HL-60 (cell line): ENCODE measurements around the gene SRCAP.
A peak's percentile ranks its signal among the peaks of the same experiment; 100 is the strongest.

Experiments used
- DNase-seq, 2 experiments: peaks; one replicate each; pipeline ENCODE4 v3.0.0-alpha.2; 2010 to 2020; ENCODE audit warnings: low read depth in 1 of 2, low spot score in 1 of 2
- H3K27ac ChIP-seq: fragments of 250-450 bp; sonication (Bioruptor Pico); replicated peaks from 2 replicates; pipeline ENCODE4 v1.5.1; 2020; ENCODE audit warnings: mild to moderate bottlenecking, moderate library complexity
- H3K27me3 ChIP-seq: fragments of 250-450 bp; sonication (Bioruptor Pico); 2 replicates; pipeline ENCODE4 v1.5.1; 2021; ENCODE audit warnings: mild to moderate bottlenecking, moderate library complexity; ENCODE audit not compliant: insufficient read depth, poor library complexity, severe bottlenecking
- H3K4me3 ChIP-seq: replicated peaks from 2 replicates; pipeline ENCODE4 v1.5.1; 2011; ENCODE audit warnings: mild to moderate bottlenecking, control low read depth, low read length; ENCODE audit not compliant: insufficient read depth
- GABPA ChIP-seq: IDR thresholded peaks from 2 replicates; pipeline ENCODE4 v1.6.1; 2012; ENCODE audit warnings: low read depth
- POLR2AphosphoS5 ChIP-seq: IDR thresholded peaks from 2 replicates; pipeline ENCODE4 v1.6.1; 2012; ENCODE audit warnings: low read depth
- SPI1 ChIP-seq: IDR thresholded peaks from 2 replicates; pipeline ENCODE4 v1.6.1; 2012; ENCODE audit warnings: low read depth, mild to moderate bottlenecking, borderline replicate concordance
- TF ChIP-seq, protein P1 (sequence below): IDR thresholded peaks from one replicate; pipeline ENCODE4 v1.5.1; 2011; ENCODE audit warnings: low read length, control low read depth, inconsistent platforms; ENCODE audit not compliant: insufficient read depth
- TF ChIP-seq, protein P2 (sequence below): IDR thresholded peaks from 2 replicates; pipeline ENCODE4 v1.6.1; 2012; ENCODE audit warnings: low read depth; ENCODE audit not compliant: insufficient replicate concordance

Gene SRCAP

DNA sequence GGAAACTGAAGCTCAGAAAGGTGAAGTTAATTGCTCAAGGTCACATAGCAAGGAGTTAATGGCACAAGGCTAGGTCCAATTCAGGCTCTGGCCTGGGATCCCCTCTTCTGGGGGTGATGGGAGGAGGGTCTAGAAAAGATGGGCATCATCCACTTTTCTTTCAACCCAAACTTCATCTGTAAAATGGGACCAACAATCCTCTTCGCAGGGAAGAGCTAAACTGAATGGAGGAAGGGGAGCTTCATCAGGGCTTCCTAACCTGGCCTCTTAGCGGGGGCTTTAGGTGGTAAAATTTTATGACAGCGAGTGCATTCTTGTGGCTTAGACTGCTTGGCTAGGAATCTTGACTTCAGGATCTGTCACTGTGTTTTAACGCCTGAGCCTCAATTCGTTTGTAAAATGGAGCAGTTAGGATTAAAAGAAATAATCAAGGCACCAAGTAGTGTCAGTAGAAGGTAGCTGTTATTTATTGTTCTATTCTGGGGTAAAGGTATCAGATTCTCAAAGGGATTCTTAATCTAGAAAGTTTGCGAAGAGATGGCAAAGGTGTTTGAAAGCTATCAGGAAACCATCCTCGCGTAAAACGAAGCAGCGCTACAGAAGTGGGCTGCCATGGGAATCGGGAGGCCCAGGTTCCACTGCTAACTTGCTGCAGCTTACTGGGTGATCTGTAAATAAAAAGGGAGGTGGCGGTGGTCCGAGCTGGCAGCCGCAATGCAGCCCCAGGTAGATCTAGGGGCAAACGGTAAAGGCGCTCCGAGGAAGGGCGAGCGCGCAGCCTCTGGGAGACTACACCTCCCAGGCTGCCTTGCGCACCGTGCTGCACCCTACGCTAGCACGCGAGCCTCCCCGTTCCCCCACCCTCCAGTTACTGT is 1.5 kb upstream of the SRCAP start:
- peak overlapping the region; percentile 99 for H3K27ac ChIP-seq
- no peaks in the 10 kb centered on the region for H3K27me3 ChIP-seq
- peak overlapping the region; percentile 31 for H3K4me3 ChIP-seq
- TF ChIP-seq, protein P1, sequence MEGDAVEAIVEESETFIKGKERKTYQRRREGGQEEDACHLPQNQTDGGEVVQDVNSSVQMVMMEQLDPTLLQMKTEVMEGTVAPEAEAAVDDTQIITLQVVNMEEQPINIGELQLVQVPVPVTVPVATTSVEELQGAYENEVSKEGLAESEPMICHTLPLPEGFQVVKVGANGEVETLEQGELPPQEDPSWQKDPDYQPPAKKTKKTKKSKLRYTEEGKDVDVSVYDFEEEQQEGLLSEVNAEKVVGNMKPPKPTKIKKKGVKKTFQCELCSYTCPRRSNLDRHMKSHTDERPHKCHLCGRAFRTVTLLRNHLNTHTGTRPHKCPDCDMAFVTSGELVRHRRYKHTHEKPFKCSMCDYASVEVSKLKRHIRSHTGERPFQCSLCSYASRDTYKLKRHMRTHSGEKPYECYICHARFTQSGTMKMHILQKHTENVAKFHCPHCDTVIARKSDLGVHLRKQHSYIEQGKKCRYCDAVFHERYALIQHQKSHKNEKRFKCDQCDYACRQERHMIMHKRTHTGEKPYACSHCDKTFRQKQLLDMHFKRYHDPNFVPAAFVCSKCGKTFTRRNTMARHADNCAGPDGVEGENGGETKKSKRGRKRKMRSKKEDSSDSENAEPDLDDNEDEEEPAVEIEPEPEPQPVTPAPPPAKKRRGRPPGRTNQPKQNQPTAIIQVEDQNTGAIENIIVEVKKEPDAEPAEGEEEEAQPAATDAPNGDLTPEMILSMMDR, result no peak
- TF ChIP-seq, protein P2, sequence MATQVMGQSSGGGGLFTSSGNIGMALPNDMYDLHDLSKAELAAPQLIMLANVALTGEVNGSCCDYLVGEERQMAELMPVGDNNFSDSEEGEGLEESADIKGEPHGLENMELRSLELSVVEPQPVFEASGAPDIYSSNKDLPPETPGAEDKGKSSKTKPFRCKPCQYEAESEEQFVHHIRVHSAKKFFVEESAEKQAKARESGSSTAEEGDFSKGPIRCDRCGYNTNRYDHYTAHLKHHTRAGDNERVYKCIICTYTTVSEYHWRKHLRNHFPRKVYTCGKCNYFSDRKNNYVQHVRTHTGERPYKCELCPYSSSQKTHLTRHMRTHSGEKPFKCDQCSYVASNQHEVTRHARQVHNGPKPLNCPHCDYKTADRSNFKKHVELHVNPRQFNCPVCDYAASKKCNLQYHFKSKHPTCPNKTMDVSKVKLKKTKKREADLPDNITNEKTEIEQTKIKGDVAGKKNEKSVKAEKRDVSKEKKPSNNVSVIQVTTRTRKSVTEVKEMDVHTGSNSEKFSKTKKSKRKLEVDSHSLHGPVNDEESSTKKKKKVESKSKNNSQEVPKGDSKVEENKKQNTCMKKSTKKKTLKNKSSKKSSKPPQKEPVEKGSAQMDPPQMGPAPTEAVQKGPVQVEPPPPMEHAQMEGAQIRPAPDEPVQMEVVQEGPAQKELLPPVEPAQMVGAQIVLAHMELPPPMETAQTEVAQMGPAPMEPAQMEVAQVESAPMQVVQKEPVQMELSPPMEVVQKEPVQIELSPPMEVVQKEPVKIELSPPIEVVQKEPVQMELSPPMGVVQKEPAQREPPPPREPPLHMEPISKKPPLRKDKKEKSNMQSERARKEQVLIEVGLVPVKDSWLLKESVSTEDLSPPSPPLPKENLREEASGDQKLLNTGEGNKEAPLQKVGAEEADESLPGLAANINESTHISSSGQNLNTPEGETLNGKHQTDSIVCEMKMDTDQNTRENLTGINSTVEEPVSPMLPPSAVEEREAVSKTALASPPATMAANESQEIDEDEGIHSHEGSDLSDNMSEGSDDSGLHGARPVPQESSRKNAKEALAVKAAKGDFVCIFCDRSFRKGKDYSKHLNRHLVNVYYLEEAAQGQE, result no peak
- TF ChIP-seq POLR2AphosphoS5 (no peak), SPI1 (no peak), GABPA (no peak)
- DNase-seq, result no peak

DNA sequence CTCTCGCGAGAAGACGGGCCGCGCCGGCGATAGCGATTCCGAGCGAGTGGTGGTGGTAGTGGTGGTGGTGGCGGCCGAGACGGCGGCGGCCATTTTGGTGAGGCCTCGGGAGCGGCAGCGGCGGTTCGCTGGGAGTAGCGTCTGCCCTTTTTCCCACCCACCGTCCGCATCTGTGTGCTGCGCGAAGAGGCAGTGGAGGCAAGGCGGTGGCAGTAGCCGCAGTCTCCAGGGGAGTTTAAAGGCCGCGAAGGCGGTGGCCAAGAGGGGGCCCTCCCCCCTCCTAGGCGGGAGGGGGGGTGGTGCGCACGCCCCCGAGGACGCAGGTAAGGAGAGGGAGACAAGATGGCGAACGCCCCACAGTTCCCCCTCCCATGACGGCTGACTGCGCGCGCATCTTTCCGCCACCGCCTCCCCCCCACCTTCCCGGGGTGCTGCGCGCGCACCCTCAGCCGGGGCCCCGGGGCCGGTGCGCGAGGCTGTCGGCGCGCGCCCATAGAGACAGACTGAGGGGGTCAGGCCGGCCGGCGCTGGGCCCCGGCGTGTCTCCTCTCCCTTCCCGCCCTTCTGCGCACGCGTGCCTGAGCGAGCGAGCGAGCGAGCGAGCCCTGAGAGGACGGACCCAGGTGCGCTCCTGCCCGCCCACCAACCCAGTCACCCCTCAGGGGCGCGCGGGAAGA is 694 bp upstream of the SRCAP start:
- H3K4me3 ChIP-seq, result peak overlapping the region; percentile 86
- peak; percentile 93 to 99 for DNase-seq
- H3K27me3 ChIP-seq, result no peaks in the 10 kb centered on the region

DNA sequence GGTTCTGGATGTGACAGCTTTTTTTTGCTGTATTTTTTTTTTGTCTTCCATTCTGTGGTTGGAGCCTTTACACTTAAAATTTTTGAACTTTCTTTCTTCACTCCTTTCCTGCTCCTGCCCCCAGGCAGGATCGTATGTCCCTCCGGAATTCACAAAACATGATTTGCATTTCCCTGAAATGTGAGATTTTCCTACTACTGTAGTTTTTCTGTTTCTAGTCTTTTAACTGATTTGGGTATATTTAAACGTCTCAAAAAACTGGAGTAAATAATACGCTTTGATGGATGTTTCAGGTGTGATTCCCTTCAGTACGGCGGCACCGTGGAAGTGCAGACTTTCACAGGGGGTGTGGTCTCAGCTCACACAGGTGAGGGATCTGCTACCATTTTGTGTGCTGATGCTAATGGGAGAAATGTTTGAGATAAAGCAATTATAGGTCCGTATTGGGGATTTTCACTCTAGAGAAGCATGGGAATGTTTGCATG is 686 bp downstream of the SRCAP start:
- Histone ChIP-seq H3K4me3 (peak overlapping the region; percentile 86), H3K27ac (peak overlapping the region; percentile 99), H3K27me3 (no peaks in the 10 kb centered on the region)
- no peak for DNase-seq
- TF ChIP-seq SPI1, result no peak
- TF ChIP-seq, protein P2, result no peak

More for the DNA sequence above, 694 bp upstream of the SRCAP start:
- TF ChIP-seq POLR2AphosphoS5, result peak; percentile 94
- TF ChIP-seq, protein P2, result peak; percentile 47
- TF ChIP-seq, protein P1, result no peak
- no peak for TF ChIP-seq GABPA
- 0 out of 2 replicates have a peak, but pooled peaks have one; percentile 2 for TF ChIP-seq SPI1
- peak overlapping the region; percentile 99 for H3K27ac ChIP-seq
